DND-41 (cell line): ENCODE results near the gene S100A7.

ENCODE experiments used
- ATAC-seq: fragments of 200-7000 bp; cut with Tn5 transposase; 3 replicates; pipeline ENCODE4 v1.9.1; 2021; ENCODE audit warnings: low read depth; ENCODE audit not compliant: insufficient read depth
- DNase-seq: peaks from one replicate; pipeline ENCODE4 v3.0.0-alpha.2; 2020
- H2AFZ ChIP-seq: 2 replicates; pipeline ENCODE4 v1.6.0; 2012; ENCODE audit warnings: low read depth, low read length
- H3K27ac ChIP-seq: 2 replicates; pipeline ENCODE4 v1.5.1; 2012; ENCODE audit warnings: low read length, inconsistent platforms
- H3K27me3 ChIP-seq: fragments of 200-600 bp; sonication (generic); 2 replicates; pipeline ENCODE4 v1.6.0; 2012; ENCODE audit warnings: low read length, mild to moderate bottlenecking, inconsistent platforms; ENCODE audit not compliant: insufficient read depth, poor library complexity
- H3K36me3 ChIP-seq: 2 replicates; pipeline ENCODE4 v1.5.1; 2012; ENCODE audit warnings: low read length, inconsistent platforms; ENCODE audit not compliant: insufficient read depth
- H3K4me1 ChIP-seq: 2 replicates; pipeline ENCODE4 v1.5.1; 2012; ENCODE audit warnings: mild to moderate bottlenecking, low read length; ENCODE audit not compliant: insufficient read depth
- H3K4me2 ChIP-seq: 2 replicates; pipeline ENCODE4 v1.6.0; 2012; ENCODE audit warnings: mild to moderate bottlenecking, moderate library complexity, low read length, inconsistent platforms; ENCODE audit not compliant: insufficient read depth
- H3K4me3 ChIP-seq, 2 experiments: fragments of 200-600 bp in 1 of 2; shearing (Covaris generic) in 1 of 2; 2 replicates each; pipeline ENCODE4 v1.5.1; 2012 to 2016; ENCODE audit warnings: inconsistent platforms in 2 of 2, low read length in 2 of 2, mild to moderate bottlenecking in 2 of 2, low read depth in 1 of 2, moderate library complexity in 1 of 2
- H3K79me2 ChIP-seq: 2 replicates; pipeline ENCODE4 v1.6.0; 2012; ENCODE audit warnings: low read length, inconsistent platforms; ENCODE audit not compliant: insufficient read depth
- H3K9ac ChIP-seq: 2 replicates; pipeline ENCODE4 v1.6.0; 2012; ENCODE audit warnings: low read depth, mild to moderate bottlenecking, inconsistent platforms, low read length, moderate library complexity
- H3K9me3 ChIP-seq: 2 replicates; pipeline ENCODE4 v1.5.1; 2012; ENCODE audit warnings: low read length, moderate library complexity, mild to moderate bottlenecking, inconsistent platforms; ENCODE audit not compliant: insufficient read depth, severe bottlenecking
- H4K20me1 ChIP-seq: 2 replicates; pipeline ENCODE4 v1.6.0; 2012; ENCODE audit warnings: low read length; ENCODE audit not compliant: insufficient read depth
- CTCF ChIP-seq: IDR thresholded peaks from 2 replicates; pipeline ENCODE4 v1.5.1; 2012; ENCODE audit warnings: borderline replicate concordance, low read length, moderate library complexity, mild to moderate bottlenecking; ENCODE audit not compliant: poor library complexity, severe bottlenecking; ENCODE audit errors: extremely low read depth
- EZH2 ChIP-seq: IDR thresholded peaks from 3 replicates; pipeline ENCODE4 v1.6.1; 2012; ENCODE audit warnings: borderline replicate concordance, low read depth, mild to moderate bottlenecking, moderate library complexity, low read length, inconsistent platforms; ENCODE audit not compliant: severe bottlenecking

S100A7 gene

GRCh38 chr1:153431002-153431401, 29.4 kb downstream of the S100A7 start:
- Histone ChIP-seq H3K27me3 (peaks cover 2% of the 10 kb centered on the region), H3K4me3 (no peak overlapping the region), H3K4me1 (no peaks in the 10 kb centered on the region), H3K36me3 (no peaks in the 10 kb centered on the region), H3K9ac (no peak overlapping the region), H4K20me1 (peaks cover 2% of the 10 kb centered on the region; the same call in 1 of the 2 replicates), H3K4me2 (no peak overlapping the region), H3K9me3 (no peaks in the 10 kb centered on the region), H3K79me2 (no peaks in the 10 kb centered on the region), H3K27ac (no peak overlapping the region), H2AFZ (no peak overlapping the region)
- ATAC-seq: no peak
- TF ChIP-seq CTCF (no peak), EZH2 (no peak)
- DNase-seq: no peak

- ATAC-seq (no peak), DNase-seq (no peak)
- Histone ChIP-seq H3K36me3 (no peaks in the 10 kb centered on the region), H3K9me3 (no peaks in the 10 kb centered on the region), H3K9ac (no peak overlapping the region), H3K4me3 (no peak overlapping the region), H3K79me2 (no peaks in the 10 kb centered on the region), H3K27ac (no peak overlapping the region), H3K4me2 (no peak overlapping the region), H3K27me3 (peaks cover 2% of the 10 kb centered on the region), H3K4me1 (no peaks in the 10 kb centered on the region), H2AFZ (no peak overlapping the region), H4K20me1 (peaks cover 2% of the 10 kb centered on the region; the same call in 1 of the 2 replicates)
- TF ChIP-seq CTCF (no peak), EZH2 (no peak)
Measured at GRCh38 chr1:153430561-153430960, 29.9 kb downstream of the S100A7 start.

DNA sequence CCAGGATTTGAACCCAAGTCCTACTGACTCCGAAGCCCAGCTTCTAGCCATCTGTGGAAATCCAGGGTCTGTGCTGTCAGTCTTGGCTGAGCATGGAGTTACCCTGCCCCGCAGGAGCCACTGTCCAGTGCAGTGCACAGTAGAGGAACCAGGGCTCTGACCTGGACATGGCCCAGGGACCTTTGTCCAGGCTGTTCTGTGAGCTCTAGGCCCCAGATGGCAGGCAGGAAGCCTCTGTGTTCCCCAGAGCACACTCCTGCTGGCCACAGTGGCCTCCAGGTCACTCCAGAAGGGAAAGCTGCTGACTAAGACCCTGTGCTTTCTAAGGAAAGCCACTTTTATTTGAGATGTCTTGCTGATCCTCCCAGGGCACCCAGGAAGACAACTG, 30.3 kb downstream of the S100A7 start:
- ATAC-seq: no peak
- no peak for TF ChIP-seq EZH2
- TF ChIP-seq CTCF: no peak

More for the DNA sequence above, 30.3 kb downstream of the S100A7 start:
- Histone ChIP-seq H3K9ac (no peak overlapping the region), H4K20me1 (peaks cover 2% of the 10 kb centered on the region; the same call in 1 of the 2 replicates), H3K9me3 (no peaks in the 10 kb centered on the region), H3K79me2 (no peaks in the 10 kb centered on the region), H3K4me3 (no peak overlapping the region), H2AFZ (no peak overlapping the region), H3K27ac (no peak overlapping the region), H3K36me3 (no peaks in the 10 kb centered on the region), H3K27me3 (peaks cover 2% of the 10 kb centered on the region), H3K4me2 (no peak overlapping the region), H3K4me1 (no peaks in the 10 kb centered on the region)
- no peak for DNase-seq
